A673 (cell line): ENCODE results near the gene MYRIP.

Source experiments
- CTCF ChIP-seq: fragments of 300-800, 200-600 bp; sonication (generic); conservative IDR thresholded peaks from 2 replicates; pipeline ENCODE4 v1.5.1; 2017; ENCODE audit warnings: low read depth, mild to moderate bottlenecking, antibody characterized with exemption, low read length, moderate library complexity, mixed read lengths
- EZH2 ChIP-seq: fragments of 200-600 bp; sonication (generic); IDR thresholded peaks from 2 replicates; pipeline ENCODE4 v1.6.1; 2017; ENCODE audit warnings: borderline replicate concordance, low read depth, mild to moderate bottlenecking, mixed read lengths, antibody characterized with exemption, low read length; ENCODE audit not compliant: poor library complexity, severe bottlenecking

- TF ChIP-seq CTCF (no peak), EZH2 (no peak)
Measured at GRCh38 chr3:40237159-40237558, 427.8 kb downstream of the MYRIP start.
